ENCODE data around the gene TMEM63C.

DNA sequence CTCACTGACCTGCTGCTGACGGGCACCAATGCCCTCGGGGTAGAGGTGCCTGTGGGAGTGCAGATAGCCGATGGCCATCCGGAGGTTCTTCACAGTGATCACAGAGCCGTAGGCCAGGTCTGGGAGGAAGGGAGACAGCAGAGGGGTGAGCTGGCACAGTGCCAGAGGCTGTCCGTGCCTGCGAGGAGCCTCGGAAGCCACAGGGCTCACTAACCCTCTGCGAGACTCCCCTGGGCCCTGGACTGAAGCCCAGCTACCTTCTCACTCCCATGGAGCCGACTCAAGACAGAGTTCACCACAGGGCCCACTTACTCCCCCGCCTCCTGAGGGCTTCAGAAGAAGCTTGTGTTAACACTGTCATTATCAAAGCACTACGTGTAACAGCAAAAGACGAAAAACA, 114.6 kb downstream of the TMEM63C start:
- TF ChIP-seq, protein P1, sequence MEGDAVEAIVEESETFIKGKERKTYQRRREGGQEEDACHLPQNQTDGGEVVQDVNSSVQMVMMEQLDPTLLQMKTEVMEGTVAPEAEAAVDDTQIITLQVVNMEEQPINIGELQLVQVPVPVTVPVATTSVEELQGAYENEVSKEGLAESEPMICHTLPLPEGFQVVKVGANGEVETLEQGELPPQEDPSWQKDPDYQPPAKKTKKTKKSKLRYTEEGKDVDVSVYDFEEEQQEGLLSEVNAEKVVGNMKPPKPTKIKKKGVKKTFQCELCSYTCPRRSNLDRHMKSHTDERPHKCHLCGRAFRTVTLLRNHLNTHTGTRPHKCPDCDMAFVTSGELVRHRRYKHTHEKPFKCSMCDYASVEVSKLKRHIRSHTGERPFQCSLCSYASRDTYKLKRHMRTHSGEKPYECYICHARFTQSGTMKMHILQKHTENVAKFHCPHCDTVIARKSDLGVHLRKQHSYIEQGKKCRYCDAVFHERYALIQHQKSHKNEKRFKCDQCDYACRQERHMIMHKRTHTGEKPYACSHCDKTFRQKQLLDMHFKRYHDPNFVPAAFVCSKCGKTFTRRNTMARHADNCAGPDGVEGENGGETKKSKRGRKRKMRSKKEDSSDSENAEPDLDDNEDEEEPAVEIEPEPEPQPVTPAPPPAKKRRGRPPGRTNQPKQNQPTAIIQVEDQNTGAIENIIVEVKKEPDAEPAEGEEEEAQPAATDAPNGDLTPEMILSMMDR (conservative IDR thresholded peaks at IDR 0.05): no peak
- no peak for TF ChIP-seq ZFX (IDR thresholded peaks at IDR 0.05)
